Bronchial epithelial cell (primary cell): ENCODE results near the gene BRAP. TPM values are rescaled to one million over a fixed set of nuclear protein-coding genes. Genes with fewer than 3 reads are reported as not detected.

ENCODE experiments used
- DNase-seq: peaks from one replicate; pipeline ENCODE4 v3.0.0-alpha.2; 2010; ENCODE audit warnings: low read depth
- FAIRE-seq: peaks from 2 replicates; lab custom pipeline; 2011; peaks lifted over from hg19 to GRCh38; lab: Jason Lieb, UNC
- H3K27me3 ChIP-seq: 2 replicates; pipeline ENCODE4 v1.5.1; 2011; ENCODE audit warnings: low read length; ENCODE audit not compliant: control insufficient read depth, insufficient read depth
- H3K36me3 ChIP-seq: 2 replicates; pipeline ENCODE4 v1.5.1; 2011; ENCODE audit warnings: low read length; ENCODE audit not compliant: control insufficient read depth, insufficient read depth
- H3K4me3 ChIP-seq: 2 replicates; pipeline ENCODE4 v1.5.1; 2011; ENCODE audit warnings: mild to moderate bottlenecking, low read depth, low read length, control low read depth
- total RNA-seq: library from RNA; depleted of rRNA; stranded (reverse); fragments of >200 nt; gene quantifications from 2 replicates; pipeline ENCODE4 v1.2.1, GENCODE V29; 2014
- TF ChIP-seq, protein P1 (sequence below): IDR thresholded peaks from 2 replicates; pipeline ENCODE4 v1.5.1; 2011; ENCODE audit warnings: mild to moderate bottlenecking, moderate library complexity, low read length, control low read depth, inconsistent platforms; ENCODE audit not compliant: insufficient read depth, severe bottlenecking

Gene BRAP
- total RNA-seq, 1 donor from 2014 or later: 18.7 TPM

DNA sequence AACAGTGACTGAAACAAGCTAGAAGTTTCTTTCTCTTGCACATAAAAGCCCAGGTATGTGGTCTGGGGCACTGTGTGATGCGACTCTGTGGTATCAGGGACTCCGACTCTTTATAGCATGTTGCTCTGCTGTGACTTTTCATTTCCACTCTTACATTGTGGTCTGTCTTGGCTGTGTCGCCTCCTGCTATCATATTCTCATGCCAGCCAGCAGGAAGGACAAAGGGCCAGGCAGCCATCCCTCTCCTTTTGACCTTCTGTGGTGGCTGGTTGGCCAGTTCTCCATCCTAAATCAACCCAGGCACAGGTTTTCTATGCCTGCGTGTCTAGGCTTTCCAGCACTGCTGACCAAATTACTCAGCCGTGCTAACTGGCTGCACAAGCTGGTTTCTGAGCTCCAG lies 8.1 kb upstream of the BRAP start:
- H3K36me3 ChIP-seq: peaks cover 5% of the 10 kb centered on the region
- DNase-seq (no peak), FAIRE-seq (no peak)
- no peak overlapping the region for H3K4me3 ChIP-seq
- TF ChIP-seq, protein P1, sequence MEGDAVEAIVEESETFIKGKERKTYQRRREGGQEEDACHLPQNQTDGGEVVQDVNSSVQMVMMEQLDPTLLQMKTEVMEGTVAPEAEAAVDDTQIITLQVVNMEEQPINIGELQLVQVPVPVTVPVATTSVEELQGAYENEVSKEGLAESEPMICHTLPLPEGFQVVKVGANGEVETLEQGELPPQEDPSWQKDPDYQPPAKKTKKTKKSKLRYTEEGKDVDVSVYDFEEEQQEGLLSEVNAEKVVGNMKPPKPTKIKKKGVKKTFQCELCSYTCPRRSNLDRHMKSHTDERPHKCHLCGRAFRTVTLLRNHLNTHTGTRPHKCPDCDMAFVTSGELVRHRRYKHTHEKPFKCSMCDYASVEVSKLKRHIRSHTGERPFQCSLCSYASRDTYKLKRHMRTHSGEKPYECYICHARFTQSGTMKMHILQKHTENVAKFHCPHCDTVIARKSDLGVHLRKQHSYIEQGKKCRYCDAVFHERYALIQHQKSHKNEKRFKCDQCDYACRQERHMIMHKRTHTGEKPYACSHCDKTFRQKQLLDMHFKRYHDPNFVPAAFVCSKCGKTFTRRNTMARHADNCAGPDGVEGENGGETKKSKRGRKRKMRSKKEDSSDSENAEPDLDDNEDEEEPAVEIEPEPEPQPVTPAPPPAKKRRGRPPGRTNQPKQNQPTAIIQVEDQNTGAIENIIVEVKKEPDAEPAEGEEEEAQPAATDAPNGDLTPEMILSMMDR: no peak
- H3K27me3 ChIP-seq: no peaks in the 10 kb centered on the region

DNA sequence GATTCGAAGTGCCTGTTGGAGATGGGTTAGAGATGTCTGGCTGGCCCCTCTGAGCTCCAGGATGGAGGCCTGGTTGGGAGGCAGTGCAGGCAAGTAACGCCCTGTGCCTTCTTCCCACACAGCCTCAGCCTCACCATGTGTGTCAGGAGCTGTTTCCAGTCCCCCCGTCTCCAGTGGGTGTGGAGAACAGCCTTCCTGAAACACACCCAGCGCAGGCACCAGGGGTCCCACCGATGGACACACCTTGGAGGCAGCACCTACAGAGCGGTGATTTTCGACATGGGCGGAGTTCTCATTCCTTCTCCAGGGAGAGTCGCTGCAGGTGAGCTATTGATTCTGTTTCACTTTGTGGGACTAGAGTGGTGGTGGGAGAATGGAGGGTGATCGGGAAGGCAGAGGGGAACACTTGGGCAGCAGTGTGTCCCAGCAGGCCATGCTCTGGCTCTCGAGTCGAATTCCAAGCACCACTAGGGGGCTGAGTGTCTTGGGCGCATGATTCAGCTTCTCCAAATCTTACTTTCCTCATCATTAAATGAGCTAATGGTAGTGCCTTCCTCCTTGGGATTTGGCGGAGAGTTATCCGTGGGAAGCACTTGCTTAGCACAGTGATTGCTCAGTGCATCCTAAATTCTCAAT lies 6.9 kb upstream of the BRAP start:
- DNase-seq (no peak), FAIRE-seq (no peak)
- TF ChIP-seq, protein P1: peak; percentile 24
- H3K36me3 ChIP-seq: peaks cover 5% of the 10 kb centered on the region
- no peaks in the 10 kb centered on the region for H3K27me3 ChIP-seq
- H3K4me3 ChIP-seq: no peak overlapping the region

DNA sequence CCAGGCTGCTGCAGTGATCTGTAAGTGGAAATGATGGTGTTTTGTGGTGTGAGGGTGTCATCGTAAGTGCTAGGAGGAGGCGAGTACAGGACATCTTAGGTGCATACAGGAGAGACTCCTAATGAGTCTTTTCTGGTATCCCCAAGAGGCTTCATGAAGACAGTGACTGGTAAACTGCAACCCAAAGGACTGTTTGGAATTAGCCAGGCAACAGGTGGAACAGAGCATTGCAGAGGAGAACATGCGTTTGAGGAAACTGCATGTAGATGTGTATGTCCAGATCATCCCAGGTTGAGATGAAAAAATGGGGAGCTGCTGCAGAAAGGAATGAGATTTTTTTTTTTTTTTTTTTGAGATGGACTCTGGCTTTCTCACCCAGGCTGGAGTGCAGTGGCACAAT lies 5.5 kb upstream of the BRAP start:
- DNase-seq (no peak), FAIRE-seq (no peak)
- H3K4me3 ChIP-seq: no peak overlapping the region
- H3K36me3 ChIP-seq: peaks cover 5% of the 10 kb centered on the region
- TF ChIP-seq, protein P1: no peak
- no peaks in the 10 kb centered on the region for H3K27me3 ChIP-seq

DNA sequence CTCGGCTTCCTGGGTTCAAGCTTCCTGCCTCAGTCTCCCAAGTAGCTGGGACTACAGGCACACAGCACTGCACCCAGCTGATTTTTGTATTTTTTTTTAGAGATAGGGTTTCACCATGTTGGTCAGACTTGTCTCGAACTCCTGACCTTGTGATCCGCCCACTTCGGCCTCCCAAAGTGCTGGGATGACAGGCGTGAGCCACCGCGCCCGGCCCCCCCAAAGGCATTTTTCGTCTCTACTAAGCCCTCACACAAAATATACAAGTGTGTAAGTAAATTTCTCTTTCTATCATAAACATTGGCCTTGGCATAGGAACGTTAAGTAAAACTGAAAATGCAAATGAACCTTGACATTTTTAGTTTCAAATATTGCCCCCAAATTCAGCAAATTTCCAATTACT lies 2.2 kb upstream of the BRAP start:
- no peak for DNase-seq
- TF ChIP-seq, protein P1: no peak
- no peak for FAIRE-seq
- Histone ChIP-seq H3K36me3 (peaks cover 3% of the 10 kb centered on the region), H3K4me3 (no peak overlapping the region), H3K27me3 (no peaks in the 10 kb centered on the region)

DNA sequence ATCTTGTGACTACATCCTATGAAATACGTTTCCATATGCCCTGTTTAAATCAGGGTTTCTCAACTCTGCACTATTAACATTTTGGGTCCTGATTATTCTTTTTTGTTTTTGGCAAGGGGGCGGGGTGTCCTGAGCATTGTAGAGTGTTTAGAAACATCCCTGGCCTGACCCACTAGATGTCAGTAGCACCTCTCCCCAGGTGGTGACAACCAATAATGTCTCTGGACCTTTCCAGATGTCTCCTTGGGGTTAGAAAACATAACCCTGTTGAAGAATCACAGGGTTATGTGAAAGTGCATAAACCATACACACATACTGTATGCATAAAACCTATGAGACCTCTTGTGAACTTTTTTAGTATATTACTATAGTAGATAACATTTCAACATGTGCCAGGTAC lies 1.5 kb upstream of the BRAP start:
- TF ChIP-seq, protein P1: peak; percentile 4
- Histone ChIP-seq H3K27me3 (no peaks in the 10 kb centered on the region), H3K36me3 (peaks cover 4% of the 10 kb centered on the region), H3K4me3 (no peak overlapping the region)
- peak; percentile 4 for DNase-seq
- no peak for FAIRE-seq
